Lower leg skin (tissue), 3 donors: Measurements from ENCODE around the gene CIAO2B.

Experiments used
- POLR2A ChIP-seq, 2 donors: fragments of 450-650 bp; IDR thresholded peaks; one replicate each; pipeline ENCODE4 v1.6.1; 2016 to 2017; ENCODE audit warnings: antibody characterized with exemption in 2 of 2, mild to moderate bottlenecking in 1 of 2, moderate library complexity in 1 of 2
- TF ChIP-seq, protein P1 (sequence below), 3 donors: fragments of 450-650 bp; IDR thresholded peaks; one replicate each; pipeline ENCODE4 v1.5.1; 2016; ENCODE audit warnings: antibody characterized with exemption in 3 of 3, mild to moderate bottlenecking in 3 of 3, moderate library complexity in 2 of 3

DNA sequence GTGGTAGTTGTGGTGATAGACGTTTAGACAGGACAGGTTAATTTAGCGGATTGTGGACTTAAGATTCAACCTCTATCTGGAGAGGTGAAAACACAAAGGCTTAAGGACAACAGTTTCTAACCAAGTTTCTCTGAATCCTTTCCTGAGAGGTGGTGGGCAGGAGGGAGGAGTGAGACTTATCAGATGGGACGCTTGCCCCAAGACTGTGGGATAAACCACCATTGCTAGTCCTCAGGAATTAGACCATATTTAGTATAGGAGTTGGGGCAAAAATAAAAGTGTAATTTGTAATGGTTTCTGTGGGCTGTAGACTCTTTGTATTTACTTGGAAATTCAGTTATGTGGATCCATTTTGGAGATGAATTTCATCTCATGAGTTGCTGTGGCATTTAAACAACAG lies 47.3 kb downstream of the CIAO2B start:
- TF ChIP-seq, protein P1, sequence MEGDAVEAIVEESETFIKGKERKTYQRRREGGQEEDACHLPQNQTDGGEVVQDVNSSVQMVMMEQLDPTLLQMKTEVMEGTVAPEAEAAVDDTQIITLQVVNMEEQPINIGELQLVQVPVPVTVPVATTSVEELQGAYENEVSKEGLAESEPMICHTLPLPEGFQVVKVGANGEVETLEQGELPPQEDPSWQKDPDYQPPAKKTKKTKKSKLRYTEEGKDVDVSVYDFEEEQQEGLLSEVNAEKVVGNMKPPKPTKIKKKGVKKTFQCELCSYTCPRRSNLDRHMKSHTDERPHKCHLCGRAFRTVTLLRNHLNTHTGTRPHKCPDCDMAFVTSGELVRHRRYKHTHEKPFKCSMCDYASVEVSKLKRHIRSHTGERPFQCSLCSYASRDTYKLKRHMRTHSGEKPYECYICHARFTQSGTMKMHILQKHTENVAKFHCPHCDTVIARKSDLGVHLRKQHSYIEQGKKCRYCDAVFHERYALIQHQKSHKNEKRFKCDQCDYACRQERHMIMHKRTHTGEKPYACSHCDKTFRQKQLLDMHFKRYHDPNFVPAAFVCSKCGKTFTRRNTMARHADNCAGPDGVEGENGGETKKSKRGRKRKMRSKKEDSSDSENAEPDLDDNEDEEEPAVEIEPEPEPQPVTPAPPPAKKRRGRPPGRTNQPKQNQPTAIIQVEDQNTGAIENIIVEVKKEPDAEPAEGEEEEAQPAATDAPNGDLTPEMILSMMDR (IDR thresholded peaks at IDR 0.05) = no peak
- TF ChIP-seq POLR2A (IDR thresholded peaks at IDR 0.05) = no peak
